ENCODE data around the gene SRC. TPM values are rescaled to one million over a fixed set of nuclear protein-coding genes. Genes with fewer than 3 reads are reported as not detected.
"Not testable (repeated sequence)": the region's sequence is repeated elsewhere in the genome, so short reads cannot be mapped to it uniquely, and the experiment has no call there.

SRC gene
- total and polyA plus RNA-seq, 2 of the 8 experiments (the other 6 are each of a cell fraction or from before 2014, with no cell fraction given) = 27.6 to 28.8 TPM

GRCh38 chr20:37338380-37338779 is 7.6 kb upstream of the SRC start:
- H3K4ac ChIP-seq (replicated peaks; ENCODE audit: insufficient read length, low read depth, low read length); H3K27ac ChIP-seq (ENCODE audit: low read depth, low read length); FAIRE-seq; H2BK5ac ChIP-seq (ENCODE audit: low read depth, low read length); H3K4me2 ChIP-seq (ENCODE audit: insufficient read depth in 1 of 2, low read depth in 2 of 2, low read length in 2 of 2); H3K9ac ChIP-seq (replicated peaks in 1 of 4; ENCODE audit: extremely low read depth in 1 of 4, low read depth in 3 of 4, low read length in 3 of 4); H2AK5ac ChIP-seq (ENCODE audit: low read depth, low read length); H3K27me3 ChIP-seq (replicated peaks in 1 of 4; ENCODE audit: control insufficient read depth in 3 of 4, extremely low read depth in 1 of 4, insufficient read depth in 3 of 4, low read length in 3 of 4); H3K4me1 ChIP-seq (replicated peaks in 1 of 4; ENCODE audit: control insufficient read depth in 3 of 4, insufficient read depth in 4 of 4, low read length in 3 of 4); H3K4me3 ChIP-seq (ENCODE audit: extremely low read depth in 1 of 4, insufficient read depth in 2 of 4, low read depth in 3 of 4, low read length in 4 of 4); H4K91ac ChIP-seq (replicated peaks; ENCODE audit: insufficient read length, low read length); H4K20me1 ChIP-seq (replicated peaks in 1 of 2; ENCODE audit: control insufficient read depth in 1 of 2, insufficient read depth in 2 of 2, low read length in 2 of 2); H4K5ac ChIP-seq (ENCODE audit: insufficient read length, low read depth, low read length); H2BK15ac ChIP-seq (ENCODE audit: low read length); H4K8ac ChIP-seq (ENCODE audit: extremely low read depth, insufficient read depth, low read length); H3K9me3 ChIP-seq (ENCODE audit: insufficient read depth in 2 of 2, low read depth in 1 of 2, low read length in 1 of 2); H3K14ac ChIP-seq (ENCODE audit: insufficient read length); POLR2A ChIA-PET (ENCODE audit: partially characterized antibody); H3K56ac ChIP-seq (replicated peaks; ENCODE audit: insufficient read length, low read depth, low read length); H3K36me3 ChIP-seq (ENCODE audit: control insufficient read depth in 2 of 4, insufficient read depth in 4 of 4, low read length in 3 of 4); CTCF ChIA-PET (ENCODE audit: partially characterized antibody); H2BK20ac ChIP-seq (ENCODE audit: low read length); H2BK120ac ChIP-seq (replicated peaks; ENCODE audit: low read depth, low read length); H3K23ac ChIP-seq (ENCODE audit: insufficient read length); DNase-seq (ENCODE audit: low read depth in 1 of 2, low spot score in 2 of 2); H2BK12ac ChIP-seq (ENCODE audit: low read depth, low read length); H2AFZ ChIP-seq (ENCODE audit: low read length); H3K23me2 ChIP-seq (ENCODE audit: low read depth, low read length); H3K79me2 ChIP-seq (ENCODE audit: control insufficient read depth in 1 of 2, insufficient read depth in 2 of 2, low read length in 2 of 2); H3K18ac ChIP-seq (ENCODE audit: extremely low read depth, low read length); H3K79me1 ChIP-seq (ENCODE audit: low read depth, low read length): not testable (repeated sequence)
- 86% methylated on average over 8 of the region's 8 CpGs; no CpG with 5 or more reads in 1 of the 2 experiments for WGBS, 2 experiments (ENCODE audit: extremely low coverage in 1 of 2, insufficient coverage in 1 of 2, insufficient read length in 1 of 2, insufficient replicate concordance in 2 of 2, low coverage in 1 of 2, low lambda C conversion rate in 2 of 2, missing lambda C conversion rate in 1 of 2)

Measured in H1 (cell line).